Ascending aorta (tissue), 2 donors: Measurements from ENCODE around the gene PIK3CB. TPM values are rescaled to one million over a fixed set of nuclear protein-coding genes. Genes with fewer than 3 reads are reported as not detected.
"Not testable (repeated sequence)": the region's sequence is repeated elsewhere in the genome, so short reads cannot be mapped to it uniquely, and the experiment has no call there.

Experiments used
- DNase-seq, 2 donors: peaks; one replicate each; pipeline ENCODE4 v3.0.0-alpha.2; 2019; ENCODE audit warnings: low spot score in 2 of 2
- H3K27ac ChIP-seq, 2 donors: fragments of 200-600 bp; sonication (generic); one replicate each; pipeline ENCODE4 v1.5.1; 2016 to 2017; ENCODE audit warnings: mild to moderate bottlenecking in 1 of 2
- H3K27me3 ChIP-seq: fragments of 200-600 bp; sonication (generic); one replicate; pipeline ENCODE4 v1.5.1; 2017
- H3K36me3 ChIP-seq, 2 donors: fragments of 200-600 bp; sonication (generic); one replicate each; pipeline ENCODE4 v1.5.1; 2016
- H3K4me1 ChIP-seq, 2 donors: fragments of 200-600 bp; sonication (generic); one replicate each; pipeline ENCODE4 v1.5.1; 2016 to 2017; ENCODE audit warnings: mild to moderate bottlenecking in 1 of 2
- H3K4me3 ChIP-seq, 2 donors: fragments of 200-600 bp; sonication (generic); one replicate each; pipeline ENCODE4 v1.5.1; 2016 to 2017; ENCODE audit warnings: mild to moderate bottlenecking in 1 of 2
- H3K9me3 ChIP-seq, 2 donors: fragments of 200-600 bp; sonication (generic); one replicate each; pipeline ENCODE4 v1.5.1; 2016
- intact Hi-C: fragments of 100-400 bp; cut with DNase I; formaldehyde crosslinking; loops from one replicate; pipeline ENCODE4 v1.15.1; 2023
- total RNA-seq: library from RNA; depleted of rRNA; stranded (reverse); fragments of >200 nt; gene quantifications from one replicate; pipeline ENCODE4 v1.1.0, GENCODE V29; 2016
- TF ChIP-seq, protein P1 (sequence below), 3 experiments: fragments of 200-600 bp in 2 of 3; fragments of 450-650 bp in 1 of 3; sonication (generic) in 2 of 3; IDR thresholded peaks; one replicate each; pipeline ENCODE4 v1.5.1; 2016 to 2019; ENCODE audit warnings: antibody characterized with exemption in 3 of 3, mild to moderate bottlenecking in 1 of 3, moderate library complexity in 1 of 3

The PIK3CB gene
- total RNA-seq, 1 donor from 2014 or later: 9.3 TPM

DNA sequence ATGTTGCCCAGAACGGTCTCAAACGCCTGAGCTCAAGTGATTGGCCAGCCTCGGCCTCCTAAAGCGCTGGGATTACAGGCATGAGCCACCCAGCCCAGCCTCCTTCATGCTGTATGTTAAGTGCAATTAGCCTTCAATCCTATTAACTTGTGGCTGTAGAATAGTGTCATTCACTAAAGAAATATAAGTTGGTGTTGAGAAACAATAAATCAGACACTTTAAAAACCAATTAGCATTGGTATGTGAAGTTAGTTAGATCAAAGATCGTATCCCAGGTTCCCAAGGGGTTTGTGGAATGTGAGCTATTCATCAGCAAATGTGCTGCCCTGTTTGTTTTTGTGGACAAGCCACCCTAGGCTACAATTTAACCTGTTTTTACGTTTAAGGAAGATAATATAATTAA, 11.0 kb upstream of the PIK3CB start:
- Histone ChIP-seq H3K27ac (no peak overlapping the region), H3K4me1 (peaks cover 0 to 2% of the 10 kb centered on the region in 2 donors), H3K9me3 (no peaks in the 10 kb centered on the region), H3K36me3 (no peaks in the 10 kb centered on the region), H3K27me3 (no peaks in the 10 kb centered on the region), H3K4me3 (no peak overlapping the region)
- no peak for DNase-seq
- intact Hi-C loops: no loop called here
- TF ChIP-seq, protein P1, sequence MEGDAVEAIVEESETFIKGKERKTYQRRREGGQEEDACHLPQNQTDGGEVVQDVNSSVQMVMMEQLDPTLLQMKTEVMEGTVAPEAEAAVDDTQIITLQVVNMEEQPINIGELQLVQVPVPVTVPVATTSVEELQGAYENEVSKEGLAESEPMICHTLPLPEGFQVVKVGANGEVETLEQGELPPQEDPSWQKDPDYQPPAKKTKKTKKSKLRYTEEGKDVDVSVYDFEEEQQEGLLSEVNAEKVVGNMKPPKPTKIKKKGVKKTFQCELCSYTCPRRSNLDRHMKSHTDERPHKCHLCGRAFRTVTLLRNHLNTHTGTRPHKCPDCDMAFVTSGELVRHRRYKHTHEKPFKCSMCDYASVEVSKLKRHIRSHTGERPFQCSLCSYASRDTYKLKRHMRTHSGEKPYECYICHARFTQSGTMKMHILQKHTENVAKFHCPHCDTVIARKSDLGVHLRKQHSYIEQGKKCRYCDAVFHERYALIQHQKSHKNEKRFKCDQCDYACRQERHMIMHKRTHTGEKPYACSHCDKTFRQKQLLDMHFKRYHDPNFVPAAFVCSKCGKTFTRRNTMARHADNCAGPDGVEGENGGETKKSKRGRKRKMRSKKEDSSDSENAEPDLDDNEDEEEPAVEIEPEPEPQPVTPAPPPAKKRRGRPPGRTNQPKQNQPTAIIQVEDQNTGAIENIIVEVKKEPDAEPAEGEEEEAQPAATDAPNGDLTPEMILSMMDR (IDR thresholded peaks at IDR 0.05): no peak

DNA sequence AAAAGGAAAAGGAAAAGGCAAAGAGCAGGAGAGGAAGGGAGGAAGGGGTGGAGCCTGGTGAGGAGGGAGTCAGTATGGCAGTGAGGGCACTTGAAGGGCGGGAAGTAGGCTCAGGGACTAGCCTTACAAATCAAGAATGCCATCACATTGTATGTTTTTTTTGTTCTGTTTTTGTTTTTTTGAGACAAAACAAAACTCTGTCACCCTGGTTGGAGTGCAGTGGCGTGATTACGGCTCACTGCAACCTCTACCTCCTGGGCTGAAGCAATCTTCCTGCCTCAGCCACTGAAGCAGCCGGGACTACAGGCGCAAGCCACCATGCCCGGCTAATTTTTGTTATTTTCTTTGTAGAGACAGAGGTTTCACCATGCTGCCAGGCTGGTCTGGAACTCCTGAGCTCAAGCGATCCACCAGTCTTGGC, 10.5 kb upstream of the PIK3CB start:
- intact Hi-C loops: no loop called here
- H3K4me3 ChIP-seq: peak overlapping the region in 1 of 2 donors; percentile 44
- TF ChIP-seq, protein P1 (IDR thresholded peaks at IDR 0.05): no peak
- H3K4me1 ChIP-seq: peaks cover 0 to 2% of the 10 kb centered on the region in 2 donors
- H3K36me3 ChIP-seq: no peaks in the 10 kb centered on the region
- DNase-seq: no peak
- H3K27ac ChIP-seq: no peak overlapping the region
- no peaks in the 10 kb centered on the region for H3K27me3 ChIP-seq
- no peaks in the 10 kb centered on the region for H3K9me3 ChIP-seq

DNA sequence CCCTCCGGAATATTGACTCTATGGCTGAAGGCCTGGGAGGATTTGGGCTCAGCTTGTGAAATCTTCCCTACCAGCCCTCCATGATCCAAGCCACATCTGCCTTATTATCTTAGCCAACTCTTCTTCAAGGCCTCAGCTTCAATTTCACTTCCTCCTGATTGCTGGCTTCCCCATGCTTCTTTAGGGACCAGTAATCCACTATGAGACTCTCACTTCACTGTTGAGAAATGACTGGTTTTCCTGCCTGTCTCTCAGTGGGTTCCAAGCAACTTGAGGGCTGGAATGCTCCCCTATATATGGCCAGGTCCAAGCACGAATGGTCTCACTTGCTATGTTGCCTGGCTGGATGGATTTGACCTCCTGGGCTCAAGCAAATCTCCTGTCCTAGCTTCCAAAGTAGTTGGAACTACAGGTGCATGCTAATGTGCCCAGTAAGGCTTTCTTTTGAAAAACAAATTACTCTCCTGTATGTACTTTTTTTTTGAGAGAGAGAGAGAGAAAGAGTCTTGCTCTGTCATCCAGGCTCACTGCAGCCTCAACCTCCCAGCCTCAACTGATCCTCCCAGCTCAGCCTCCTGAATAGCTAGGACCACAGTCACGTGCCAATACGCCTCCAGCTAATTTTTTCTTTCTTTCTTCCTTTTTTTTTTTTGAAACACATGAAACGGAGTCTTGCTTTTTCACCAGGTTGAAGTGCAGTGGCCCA, 7.9 kb upstream of the PIK3CB start:
- Histone ChIP-seq H3K4me3 (no peak overlapping the region), H3K9me3 (no peaks in the 10 kb centered on the region), H3K27ac (no peak overlapping the region), H3K27me3 (no peaks in the 10 kb centered on the region), H3K36me3 (no peaks in the 10 kb centered on the region), H3K4me1 (peaks cover 0 to 2% of the 10 kb centered on the region in 2 donors)
- DNase-seq: no peak
- TF ChIP-seq, protein P1 (IDR thresholded peaks at IDR 0.05): no peak
- intact Hi-C loops: no loop called here

DNA sequence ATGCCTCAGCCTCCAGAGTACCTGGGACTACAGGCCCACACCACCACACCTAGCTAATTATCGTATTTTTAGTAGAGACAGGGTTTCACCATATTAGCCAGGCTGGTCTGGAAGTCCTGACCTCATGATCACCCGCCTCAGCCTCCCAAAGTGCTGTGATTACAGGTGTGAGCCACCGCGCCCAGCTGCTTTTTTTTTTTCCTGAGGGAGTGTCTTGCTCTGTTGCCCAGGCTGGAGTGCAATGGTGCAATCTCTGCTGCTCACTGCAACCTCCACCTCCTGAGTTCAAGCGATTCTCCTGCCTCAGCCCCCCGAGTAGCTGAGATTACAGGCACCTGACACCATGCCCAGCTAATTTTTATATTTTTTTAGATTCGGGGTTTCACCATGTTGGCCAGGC, 3.7 kb upstream of the PIK3CB start:
- H3K27me3 ChIP-seq, H3K9me3 ChIP-seq, H3K36me3 ChIP-seq, H3K4me3 ChIP-seq, H3K4me1 ChIP-seq, DNase-seq, H3K27ac ChIP-seq: not testable (repeated sequence)
- intact Hi-C loops: loop anchor here (10.0 kb wide), 2 partner anchors 654 to 724 kb away; partner anchors contain the start of genes ARMC8 and DZIP1L

DNA sequence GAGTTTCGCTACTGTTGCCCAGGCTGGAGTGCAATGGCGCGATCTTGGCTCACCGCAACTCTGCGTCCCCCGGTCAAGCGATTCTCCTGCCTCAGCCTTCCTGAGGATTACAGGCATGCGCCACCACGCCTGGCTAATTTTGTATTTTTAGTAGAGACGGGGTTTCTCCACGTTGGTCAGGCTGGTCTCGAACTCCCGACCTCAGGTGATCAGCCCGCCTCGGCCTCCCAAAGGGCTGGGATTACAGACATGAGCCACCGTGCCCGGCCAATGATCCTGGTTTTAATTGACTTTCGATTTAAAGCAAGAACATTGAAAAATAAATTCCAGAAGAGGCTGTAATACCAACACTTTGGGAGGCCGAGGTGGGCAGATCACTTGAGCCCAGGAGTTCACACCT, 1.1 kb upstream of the PIK3CB start:
- DNase-seq, H3K9me3 ChIP-seq, H3K4me3 ChIP-seq, H3K27me3 ChIP-seq, H3K36me3 ChIP-seq: not testable (repeated sequence)
- peaks cover 0 to 13% of the 10 kb centered on the region in 2 donors for H3K4me1 ChIP-seq
- intact Hi-C loops: loop anchor here (1.0 to 10.0 kb wide), 5 partner anchors 61 to 721 kb away; partner anchors contain the start of genes ARMC8, CEP70, DZIP1L and FAIM
- peak overlapping the region; percentile 89 to 90 for H3K27ac ChIP-seq

DNA sequence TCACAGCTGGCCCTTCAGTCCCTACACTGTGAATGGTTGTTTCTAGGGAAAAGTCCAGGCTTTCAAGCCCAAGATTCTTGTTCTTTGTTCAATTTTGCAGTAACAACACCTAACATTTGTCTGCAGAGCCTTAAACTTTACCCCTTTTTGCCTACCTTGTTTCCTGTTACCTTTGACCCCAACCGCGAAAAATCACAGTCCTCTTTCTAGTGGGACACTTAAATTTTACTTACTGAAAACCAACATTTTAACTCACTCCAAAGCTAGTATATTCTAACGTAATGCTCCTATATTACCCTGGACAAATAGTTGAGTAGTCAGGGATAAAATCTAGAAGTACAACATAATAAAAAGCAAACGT, 649 bp upstream of the PIK3CB start:
- Histone ChIP-seq H3K27ac (peak overlapping the region; percentile 89 to 90), H3K4me3 (peak overlapping the region; percentile 70 to 98), H3K27me3 (no peaks in the 10 kb centered on the region), H3K4me1 (peaks cover 0 to 13% of the 10 kb centered on the region in 2 donors), H3K36me3 (no peaks in the 10 kb centered on the region), H3K9me3 (no peaks in the 10 kb centered on the region)
- no peak for DNase-seq
- TF ChIP-seq, protein P1 (IDR thresholded peaks at IDR 0.05): no peak
- intact Hi-C loops: loop anchor here (1.0 to 10.0 kb wide), 5 partner anchors 61 to 721 kb away; partner anchors contain the start of genes ARMC8, CEP70, DZIP1L and FAIM
